Liver (tissue), 9 donors: ENCODE measurements around the gene NR0B2. TPM values are rescaled to one million over a fixed set of nuclear protein-coding genes. Genes with fewer than 3 reads are reported as not detected.

Experiments
- DNase-seq: peaks from one replicate; pipeline ENCODE4 v3.0.0-alpha.2; 2017; ENCODE audit warnings: low spot score
- H3K27ac ChIP-seq, 2 donors: one replicate each; pipeline ENCODE4 v1.7.0; 2013; ENCODE audit warnings: inconsistent platforms in 2 of 2, low read length in 2 of 2, control low read depth in 1 of 2, low read depth in 1 of 2, mild to moderate bottlenecking in 1 of 2
- H3K27me3 ChIP-seq, 4 donors: one replicate each; pipeline versions ENCODE4 v1.6.1 to v1.7.0; 2013; ENCODE audit warnings: low read length in 3 of 4, inconsistent platforms in 1 of 4, mild to moderate bottlenecking in 1 of 4, moderate library complexity in 1 of 4; ENCODE audit not compliant: control insufficient read depth in 4 of 4, insufficient read depth in 4 of 4
- H3K36me3 ChIP-seq, 4 donors: one replicate each; pipeline versions ENCODE4 v1.6.1 to v1.7.0; 2013; ENCODE audit warnings: low read length in 3 of 4, mild to moderate bottlenecking in 3 of 4, low read depth in 1 of 4, moderate library complexity in 1 of 4; ENCODE audit not compliant: control insufficient read depth in 4 of 4, insufficient read depth in 3 of 4
- H3K4me1 ChIP-seq, 4 donors: one replicate each; pipeline versions ENCODE4 v1.6.1 to v1.7.0; 2013; ENCODE audit warnings: low read length in 3 of 4, mild to moderate bottlenecking in 3 of 4, moderate library complexity in 1 of 4; ENCODE audit not compliant: control insufficient read depth in 4 of 4, insufficient read depth in 4 of 4
- H3K4me3 ChIP-seq, 3 donors: one replicate each; pipeline versions ENCODE4 v1.6.1 to v1.7.0; 2013; ENCODE audit warnings: low read length in 3 of 3, control low read depth in 1 of 3, low read depth in 1 of 3, mild to moderate bottlenecking in 1 of 3
- H3K9ac ChIP-seq, 2 donors: one replicate each; pipeline ENCODE4 v1.7.0; 2013; ENCODE audit warnings: low read length in 2 of 2, mild to moderate bottlenecking in 2 of 2, moderate library complexity in 2 of 2, control low read depth in 1 of 2, low read depth in 1 of 2
- H3K9me3 ChIP-seq, 4 donors: one replicate each; pipeline versions ENCODE4 v1.6.1 to v1.7.0; 2013; ENCODE audit warnings: low read length in 3 of 4; ENCODE audit not compliant: control insufficient read depth in 4 of 4
- ATF3 ChIP-seq: IDR thresholded peaks from 2 replicates; pipeline ENCODE4 v1.6.1; 2016; ENCODE audit warnings: antibody characterized with exemption
- EGR1 ChIP-seq, 2 donors: IDR thresholded peaks; 2 replicates each; pipeline ENCODE4 v1.6.1; 2016 to 2018; ENCODE audit warnings: antibody characterized with exemption in 2 of 2, low read depth in 2 of 2
- FOXA2 ChIP-seq: IDR thresholded peaks from 2 replicates; pipeline ENCODE4 v1.6.1; 2016; ENCODE audit warnings: antibody characterized with exemption
- GABPA ChIP-seq, 2 donors: IDR thresholded peaks in 1 of 2; conservative IDR thresholded peaks in 1 of 2; 2 replicates each; pipeline ENCODE4 v1.6.1; 2016; ENCODE audit warnings: antibody characterized with exemption in 2 of 2, mild to moderate bottlenecking in 1 of 2, moderate library complexity in 1 of 2
- HNF4A ChIP-seq, 2 donors: conservative IDR thresholded peaks; 2 replicates each; pipeline ENCODE4 v1.6.1; 2016; ENCODE audit warnings: antibody characterized with exemption in 2 of 2, mild to moderate bottlenecking in 2 of 2
- JUND ChIP-seq, 2 donors: IDR thresholded peaks; 2 replicates each; pipeline ENCODE4 v1.6.1; 2016; ENCODE audit warnings: antibody characterized with exemption in 2 of 2
- REST ChIP-seq: IDR thresholded peaks from 2 replicates; pipeline ENCODE4 v1.6.1; 2016; ENCODE audit warnings: antibody characterized with exemption, mild to moderate bottlenecking
- SP1 ChIP-seq: IDR thresholded peaks from 2 replicates; pipeline ENCODE4 v1.6.1; 2018; ENCODE audit warnings: antibody characterized with exemption, mild to moderate bottlenecking
- TAF1 ChIP-seq: conservative IDR thresholded peaks from 2 replicates; pipeline ENCODE4 v1.6.1; 2016; ENCODE audit warnings: antibody characterized with exemption, mild to moderate bottlenecking
- YY1 ChIP-seq: IDR thresholded peaks from 2 replicates; pipeline ENCODE4 v1.6.1; 2016; ENCODE audit warnings: antibody characterized with exemption, mild to moderate bottlenecking
- WGBS: extraction: QIAGEN DNeasy Blood & Tissue Kit; methylation state at CpG from one replicate; pipeline ENCODE4 v1.1.7; 2013; 5-methylcytosine and 5-hydroxymethylcytosine counted together
- polyA plus RNA-seq, 2 donors: library from polyadenylated mRNA; stranded (reverse) in 1 of 2; unstranded in 1 of 2; fragments of 200-250 nt in 1 of 2; fragments of >200 nt in 1 of 2; fragmentation: Nextera tagmentation in 1 of 2; extraction: Ambion mirVana in 1 of 2; gene quantifications; one replicate each; pipeline versions ENCODE4 v1.2.1 to v1.2.3, GENCODE V29; 2013 to 2015
- total RNA-seq, 2 donors: library from RNA; depleted of rRNA; stranded (reverse); fragments of >200 nt; gene quantifications; one replicate each; pipeline ENCODE4 v1.2.3, GENCODE V29; 2014
- donor health status: healthy.
- donor health status: healthy.
- donor health status: healthy.
- donor health status: healthy.
- donor health status: healthy.

The NR0B2 gene
- total and polyA plus RNA-seq, 4 donors, result 15.7 to 166 (median 40.6) TPM

GRCh38 chr1:26864610-26865480, 48.9 kb downstream of the NR0B2 start:
- peak overlapping the region; percentile 50 to 74 (median 67) for H3K4me3 ChIP-seq
- H3K4me1 ChIP-seq, result peaks cover 0 to 12% (median 6%) of the 10 kb centered on the region in 4 donors
- TF ChIP-seq SP1 (peak; percentile 88), JUND (IDR thresholded peaks at IDR 0.05) (peak; percentile 66 to 78), HNF4A (conservative IDR thresholded peaks at IDR 0.05) (no peak), YY1 (no peak), FOXA2 (no peak), REST (peak; percentile 85), GABPA (IDR thresholded peaks at IDR 0.05 in 1 of 2, conservative IDR thresholded peaks at IDR 0.05 in 1 of 2) (peak in 1 of 2 donors; percentile 77), TAF1 (peak; percentile 59), ATF3 (peak; percentile 35), EGR1 (IDR thresholded peaks at IDR 0.05; ENCODE audit: low read depth in 2 of 2) (peak; percentile 35 to 51)
- under 1% methylated on average over 75 of the region's 75 CpGs for WGBS
- peak; percentile 95 for DNase-seq
- peak overlapping the region; percentile 89 to 94 for H3K27ac ChIP-seq
- H3K9ac ChIP-seq, result peak overlapping the region; percentile 32 to 81
- H3K36me3 ChIP-seq, result no peaks in the 10 kb centered on the region
- H3K9me3 ChIP-seq, result no peaks in the 10 kb centered on the region
- H3K27me3 ChIP-seq, result no peaks in the 10 kb centered on the region

- TF ChIP-seq HNF4A (conservative IDR thresholded peaks at IDR 0.05) (no peak), REST (no peak), EGR1 (IDR thresholded peaks at IDR 0.05; ENCODE audit: low read depth in 2 of 2) (no peak)
- Histone ChIP-seq H3K9ac (no peak overlapping the region), H3K4me3 (peak overlapping the region in 1 of 3 donors; percentile 45), H3K36me3 (no peaks in the 10 kb centered on the region), H3K27me3 (no peaks in the 10 kb centered on the region), H3K27ac (no peak overlapping the region), H3K9me3 (no peaks in the 10 kb centered on the region), H3K4me1 (peaks cover 0 to 12% (median 6%) of the 10 kb centered on the region in 4 donors)
- 78% methylated on average over 20 of the region's 20 CpGs for WGBS
- DNase-seq, result no peak
Observed at GRCh38 chr1:26863685-26864077, 50.1 kb downstream of the NR0B2 start.
